ENCODE measurements around the gene MED12L. TPM values are rescaled to one million over a fixed set of nuclear protein-coding genes. Genes with fewer than 3 reads are reported as not detected.

MED12L gene
- total RNA-seq, 3 donors from 2014 or later = 0.48 to 1.6 (median 1.6) TPM

DNA sequence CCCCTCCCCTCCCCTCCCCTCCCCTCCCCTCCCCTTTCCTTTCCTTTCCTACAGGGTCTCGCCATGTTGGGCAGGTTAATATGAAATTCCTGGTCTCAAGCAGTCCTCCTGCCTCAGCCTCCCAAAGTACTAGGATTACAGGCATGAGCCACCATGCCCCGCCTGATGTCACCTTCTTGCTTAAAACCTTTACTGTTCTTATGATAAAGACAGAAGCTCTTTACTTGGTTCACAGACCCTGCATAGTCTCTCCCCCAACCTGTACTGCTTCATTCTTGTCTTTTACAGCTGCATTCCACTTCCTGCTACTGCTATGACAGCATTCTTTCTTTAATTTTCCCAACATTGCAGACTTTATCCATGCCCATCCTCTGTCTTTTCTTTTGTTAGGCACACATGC is 20.8 kb downstream of the MED12L start:
- no peak for TF ChIP-seq POLR2AphosphoS5 (IDR thresholded peaks at IDR 0.05)
- TF ChIP-seq, protein P1, sequence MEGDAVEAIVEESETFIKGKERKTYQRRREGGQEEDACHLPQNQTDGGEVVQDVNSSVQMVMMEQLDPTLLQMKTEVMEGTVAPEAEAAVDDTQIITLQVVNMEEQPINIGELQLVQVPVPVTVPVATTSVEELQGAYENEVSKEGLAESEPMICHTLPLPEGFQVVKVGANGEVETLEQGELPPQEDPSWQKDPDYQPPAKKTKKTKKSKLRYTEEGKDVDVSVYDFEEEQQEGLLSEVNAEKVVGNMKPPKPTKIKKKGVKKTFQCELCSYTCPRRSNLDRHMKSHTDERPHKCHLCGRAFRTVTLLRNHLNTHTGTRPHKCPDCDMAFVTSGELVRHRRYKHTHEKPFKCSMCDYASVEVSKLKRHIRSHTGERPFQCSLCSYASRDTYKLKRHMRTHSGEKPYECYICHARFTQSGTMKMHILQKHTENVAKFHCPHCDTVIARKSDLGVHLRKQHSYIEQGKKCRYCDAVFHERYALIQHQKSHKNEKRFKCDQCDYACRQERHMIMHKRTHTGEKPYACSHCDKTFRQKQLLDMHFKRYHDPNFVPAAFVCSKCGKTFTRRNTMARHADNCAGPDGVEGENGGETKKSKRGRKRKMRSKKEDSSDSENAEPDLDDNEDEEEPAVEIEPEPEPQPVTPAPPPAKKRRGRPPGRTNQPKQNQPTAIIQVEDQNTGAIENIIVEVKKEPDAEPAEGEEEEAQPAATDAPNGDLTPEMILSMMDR (IDR thresholded peaks at IDR 0.05) = no peak
- no peak for TF ChIP-seq POLR2A (IDR thresholded peaks at IDR 0.05)
- Histone ChIP-seq H3K27me3 (no peaks in the 10 kb centered on the region), H3K4me1 (no peaks in the 10 kb centered on the region), H3K27ac (no peak overlapping the region), H3K9me3 (no peaks in the 10 kb centered on the region), H3K4me3 (no peak overlapping the region), H3K36me3 (no peaks in the 10 kb centered on the region)
- intact Hi-C loops (cut with DNase I; ENCODE audit: low total_unique reads) = no loop called here
- DNase-seq (ENCODE audit: low spot score in 2 of 2) = no peak

DNA sequence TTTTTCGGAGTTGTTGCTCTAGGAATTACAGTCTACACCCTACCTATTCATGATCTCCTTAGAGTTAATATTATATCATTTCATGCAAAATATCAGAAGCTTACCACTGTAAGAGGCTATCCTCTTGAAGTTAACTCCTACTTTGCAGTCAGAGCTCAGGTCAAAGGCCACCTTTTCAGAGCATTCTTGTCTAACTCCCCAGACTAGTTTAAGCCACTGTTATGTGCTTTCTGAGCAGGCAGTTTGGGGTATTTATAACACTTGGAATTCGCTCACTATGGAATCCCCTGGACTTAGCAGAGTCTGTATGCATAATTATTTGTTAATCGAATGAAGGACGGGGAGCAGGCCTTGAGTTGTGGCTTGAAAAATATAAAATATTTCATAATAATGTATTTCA is 21.7 kb downstream of the MED12L start:
- DNase-seq (ENCODE audit: low spot score in 2 of 2) = no peak
- no peaks in the 10 kb centered on the region for H3K4me1 ChIP-seq

DNA sequence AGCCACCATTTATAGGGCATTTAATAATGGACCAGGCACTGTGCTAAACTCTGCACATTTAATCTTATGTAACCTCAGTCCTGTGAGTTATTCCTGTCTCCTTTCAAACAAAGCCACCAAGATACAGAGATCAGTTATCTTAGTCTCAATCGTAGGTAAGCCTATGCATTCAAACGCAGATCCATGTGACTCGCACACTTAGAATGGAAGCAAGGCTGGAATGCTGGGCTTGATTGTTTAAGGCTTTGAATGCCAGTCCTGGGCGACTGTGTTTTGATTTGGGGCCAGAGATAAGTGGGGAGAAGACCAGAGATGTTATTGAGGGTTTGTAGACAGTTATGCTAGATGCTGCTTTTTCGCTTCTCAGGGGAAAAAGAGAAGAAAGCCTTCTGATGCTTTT is 22.2 kb downstream of the MED12L start:
- Histone ChIP-seq H3K27ac (no peak overlapping the region), H3K9me3 (no peaks in the 10 kb centered on the region), H3K36me3 (no peaks in the 10 kb centered on the region), H3K4me3 (no peak overlapping the region), H3K27me3 (no peaks in the 10 kb centered on the region), H3K4me1 (no peaks in the 10 kb centered on the region)
- intact Hi-C loops (cut with DNase I; ENCODE audit: low total_unique reads) = no loop called here
- DNase-seq (ENCODE audit: low spot score in 2 of 2) = no peak
- TF ChIP-seq POLR2A (IDR thresholded peaks at IDR 0.05) (no peak), POLR2AphosphoS5 (IDR thresholded peaks at IDR 0.05) (no peak)
- TF ChIP-seq, protein P1 (IDR thresholded peaks at IDR 0.05) = no peak

More for the DNA sequence above, 21.7 kb downstream of the MED12L start:
- no peak overlapping the region for H3K4me3 ChIP-seq
- no peaks in the 10 kb centered on the region for H3K36me3 ChIP-seq
- no peaks in the 10 kb centered on the region for H3K9me3 ChIP-seq
- intact Hi-C loops (cut with DNase I; ENCODE audit: low total_unique reads) = no loop called here
- TF ChIP-seq POLR2AphosphoS5 (IDR thresholded peaks at IDR 0.05) (no peak), POLR2A (IDR thresholded peaks at IDR 0.05) (no peak)
- TF ChIP-seq, protein P1 (IDR thresholded peaks at IDR 0.05) = no peak
- no peaks in the 10 kb centered on the region for H3K27me3 ChIP-seq
- no peak overlapping the region for H3K27ac ChIP-seq

DNA sequence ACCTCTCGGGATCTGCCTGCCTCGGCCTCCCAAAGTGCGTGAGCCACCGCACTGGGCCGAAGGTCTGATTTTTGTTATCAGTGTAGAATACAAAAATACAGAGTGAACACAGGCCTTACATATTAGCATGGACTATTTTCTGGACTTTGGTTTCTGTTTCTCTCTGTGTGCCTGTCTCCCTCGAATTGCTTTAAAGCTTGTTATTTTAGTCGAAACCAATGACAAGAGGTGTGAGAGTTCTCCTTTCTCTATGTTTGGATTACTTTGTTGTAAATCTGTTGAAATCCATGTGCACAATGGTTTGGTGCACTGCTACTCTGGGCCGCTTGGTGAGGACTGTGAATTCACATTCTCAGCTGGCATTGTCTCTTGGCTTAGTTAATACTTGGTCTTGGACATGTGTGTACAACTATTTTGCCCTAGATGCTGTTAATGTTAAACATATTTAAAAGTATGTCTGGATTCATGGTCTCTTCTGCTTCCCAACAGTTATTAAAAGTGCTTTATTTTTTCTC is 23.9 kb downstream of the MED12L start:
- intact Hi-C loops (cut with DNase I; ENCODE audit: low total_unique reads) = no loop called here
- no peak for DNase-seq (ENCODE audit: low spot score in 2 of 2)
- H3K27ac ChIP-seq = no peak overlapping the region
- no peak overlapping the region for H3K4me3 ChIP-seq
- no peaks in the 10 kb centered on the region for H3K4me1 ChIP-seq
- H3K9me3 ChIP-seq = no peaks in the 10 kb centered on the region
- TF ChIP-seq, protein P1 (IDR thresholded peaks at IDR 0.05) = no peak
- no peak for TF ChIP-seq POLR2A (IDR thresholded peaks at IDR 0.05)
- no peaks in the 10 kb centered on the region for H3K36me3 ChIP-seq
- H3K27me3 ChIP-seq = no peaks in the 10 kb centered on the region

DNA sequence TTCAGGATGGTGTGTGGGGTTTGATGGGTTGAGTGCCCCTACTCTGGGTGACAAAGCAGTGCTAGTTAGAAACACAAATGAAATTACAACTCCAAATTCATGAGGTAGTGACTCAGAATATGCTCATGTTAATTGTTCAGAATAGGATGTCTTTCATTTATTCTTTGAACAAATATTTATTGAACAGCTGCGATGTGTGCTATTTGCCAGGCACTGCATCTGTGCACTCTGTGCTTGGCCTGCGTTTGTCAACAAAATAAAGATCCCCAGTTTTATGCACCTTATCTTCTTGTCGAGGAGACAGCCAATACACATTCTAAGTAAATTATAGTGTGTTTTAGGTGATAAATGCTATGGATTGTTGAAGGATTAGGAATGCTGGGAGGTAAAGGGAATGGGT is 27.3 kb downstream of the MED12L start:
- no peak for DNase-seq (ENCODE audit: low spot score in 2 of 2)
- no peak overlapping the region for H3K27ac ChIP-seq
- intact Hi-C loops (cut with DNase I; ENCODE audit: low total_unique reads) = no loop called here

More for the DNA sequence above, 27.3 kb downstream of the MED12L start:
- Histone ChIP-seq H3K36me3 (no peaks in the 10 kb centered on the region), H3K9me3 (no peaks in the 10 kb centered on the region), H3K4me3 (no peak overlapping the region), H3K4me1 (no peaks in the 10 kb centered on the region), H3K27me3 (no peaks in the 10 kb centered on the region)
- TF ChIP-seq POLR2A (IDR thresholded peaks at IDR 0.05) = no peak
- no peak for TF ChIP-seq POLR2AphosphoS5 (IDR thresholded peaks at IDR 0.05)
- TF ChIP-seq, protein P1 (IDR thresholded peaks at IDR 0.05) = no peak

Measured in breast epithelium (tissue), 4 donors.